ENCODE results near the gene FEZF1.
A peak's percentile ranks its signal among the peaks of the same experiment; 100 is the strongest.

FEZF1 gene
- long read RNA-seq, donor 1 = 0 reads
- long read RNA-seq, donor 2 = 0 reads
- long read RNA-seq, donor 3 = 0 reads
- long read RNA-seq, donor 4 = 0 reads
- long read RNA-seq, donor 5 = 0 reads
- long read RNA-seq, donor 6 = 0 reads
- long read RNA-seq, donor 7 = 0 reads
- long read RNA-seq, donor 8 = 0 reads

- no peak for DNase-seq
Measured at GRCh38 chr7:122304319-122304975, at the start of gene FEZF1. Gene FEZF1, minus strand, starts transcription at chr7:122304750. Its CDS starts 313 bp downstream, at chr7:122304437.

DNA sequence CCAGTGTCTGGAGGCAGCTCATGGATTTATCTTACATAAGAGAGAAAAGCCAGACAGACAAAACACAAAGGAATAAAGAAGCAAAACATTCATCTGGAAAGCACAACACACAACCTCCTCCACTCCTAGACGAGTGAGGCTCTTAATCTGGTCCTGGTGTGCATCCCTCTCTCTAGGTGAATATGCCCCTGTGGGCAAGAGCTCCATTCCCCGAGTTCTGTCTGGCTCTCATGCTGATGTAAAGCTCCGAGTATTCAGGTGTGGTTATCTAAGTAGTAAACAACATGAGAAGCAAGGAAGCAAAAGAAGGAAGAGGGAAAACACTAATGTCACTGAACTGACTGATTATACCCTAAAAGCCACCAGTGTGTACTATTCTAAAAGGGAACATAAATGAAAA lies 47.9 kb upstream of the FEZF1 start:
- no peak for DNase-seq

GRCh38 chr7:122350701-122351100 lies 46.2 kb upstream of the FEZF1 start:
- DNase-seq = no peak

- DNase-seq = no peak
Measured at GRCh38 chr7:122344303-122344620, 39.7 kb upstream of the FEZF1 start.

DNA sequence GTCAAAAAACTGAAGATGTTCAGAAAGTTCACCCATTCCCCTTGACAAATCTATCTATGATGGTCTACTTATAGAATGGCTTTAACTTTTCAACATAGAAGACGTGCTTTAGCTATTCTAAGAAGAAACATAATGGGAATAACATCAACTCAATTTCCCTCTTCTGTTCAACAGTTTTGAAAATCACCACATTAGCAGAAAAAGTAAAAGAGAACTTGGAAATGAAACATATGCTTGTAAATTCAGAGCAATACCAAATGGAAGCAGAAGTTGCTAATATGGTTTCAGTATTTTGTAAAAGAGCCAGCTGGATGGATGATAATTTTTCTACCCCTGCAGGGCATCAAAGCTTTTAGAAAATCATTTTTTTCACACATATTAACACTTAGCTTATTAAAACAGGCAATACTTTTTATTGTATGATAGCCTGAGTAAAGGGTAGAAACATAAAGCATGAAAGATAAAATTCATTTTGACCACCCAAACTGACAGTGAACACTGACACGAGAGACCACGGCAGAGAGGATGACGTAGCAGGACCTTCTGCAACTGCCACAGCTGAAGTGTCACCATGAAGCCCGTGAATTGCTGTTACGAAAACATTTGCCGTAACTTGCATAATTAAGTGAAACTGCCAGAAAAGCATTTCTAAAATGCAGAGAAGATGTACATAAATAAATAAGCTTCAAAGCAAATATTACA lies 39.2 kb upstream of the FEZF1 start:
- no peak for DNase-seq

GRCh38 chr7:122340427-122340826 lies 35.9 kb upstream of the FEZF1 start:
- DNase-seq = no peak

- no peak for DNase-seq
Measured at GRCh38 chr7:122339145-122339904, 34.8 kb upstream of the FEZF1 start.

DNA sequence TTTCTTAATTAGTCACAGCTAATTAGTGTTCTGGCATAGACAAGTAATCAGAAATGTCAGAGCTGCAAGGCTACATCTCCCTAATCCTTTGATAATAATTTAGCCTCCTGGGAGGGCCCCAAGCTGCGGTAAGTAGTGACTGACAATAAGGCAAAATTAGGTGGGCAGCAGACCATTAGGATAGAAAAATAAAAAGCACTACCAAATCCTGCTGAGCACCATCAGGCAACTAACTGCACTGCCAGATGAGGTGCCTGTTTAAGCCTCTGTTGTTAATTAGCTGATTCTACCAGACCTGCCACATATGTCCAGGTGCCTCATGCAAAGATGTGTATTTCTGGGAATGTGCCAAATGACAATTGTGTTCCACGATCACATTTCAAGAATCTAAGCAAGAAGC lies 32.5 kb upstream of the FEZF1 start:
- DNase-seq = no peak

GRCh38 chr7:122329145-122329802 lies 24.7 kb upstream of the FEZF1 start:
- no peak for DNase-seq

DNA sequence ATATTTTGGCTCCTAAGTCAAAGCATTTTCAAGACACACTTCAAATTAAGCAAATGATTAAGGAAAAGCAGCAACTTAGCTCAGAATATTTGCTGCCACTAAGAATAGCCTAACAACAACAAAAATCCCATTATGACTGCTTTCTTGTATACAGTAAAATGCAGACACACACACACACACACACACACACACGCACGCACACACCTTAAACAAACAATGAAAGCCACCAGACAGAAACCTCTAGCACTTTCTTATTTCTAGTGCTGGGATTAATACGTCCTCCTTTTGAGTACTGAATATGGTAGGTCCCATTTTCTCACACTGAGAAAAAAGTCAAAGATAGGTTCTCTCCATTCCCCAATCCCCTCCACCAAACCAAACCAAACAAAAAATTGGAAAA lies 23.4 kb upstream of the FEZF1 start:
- no peak for DNase-seq

DNA sequence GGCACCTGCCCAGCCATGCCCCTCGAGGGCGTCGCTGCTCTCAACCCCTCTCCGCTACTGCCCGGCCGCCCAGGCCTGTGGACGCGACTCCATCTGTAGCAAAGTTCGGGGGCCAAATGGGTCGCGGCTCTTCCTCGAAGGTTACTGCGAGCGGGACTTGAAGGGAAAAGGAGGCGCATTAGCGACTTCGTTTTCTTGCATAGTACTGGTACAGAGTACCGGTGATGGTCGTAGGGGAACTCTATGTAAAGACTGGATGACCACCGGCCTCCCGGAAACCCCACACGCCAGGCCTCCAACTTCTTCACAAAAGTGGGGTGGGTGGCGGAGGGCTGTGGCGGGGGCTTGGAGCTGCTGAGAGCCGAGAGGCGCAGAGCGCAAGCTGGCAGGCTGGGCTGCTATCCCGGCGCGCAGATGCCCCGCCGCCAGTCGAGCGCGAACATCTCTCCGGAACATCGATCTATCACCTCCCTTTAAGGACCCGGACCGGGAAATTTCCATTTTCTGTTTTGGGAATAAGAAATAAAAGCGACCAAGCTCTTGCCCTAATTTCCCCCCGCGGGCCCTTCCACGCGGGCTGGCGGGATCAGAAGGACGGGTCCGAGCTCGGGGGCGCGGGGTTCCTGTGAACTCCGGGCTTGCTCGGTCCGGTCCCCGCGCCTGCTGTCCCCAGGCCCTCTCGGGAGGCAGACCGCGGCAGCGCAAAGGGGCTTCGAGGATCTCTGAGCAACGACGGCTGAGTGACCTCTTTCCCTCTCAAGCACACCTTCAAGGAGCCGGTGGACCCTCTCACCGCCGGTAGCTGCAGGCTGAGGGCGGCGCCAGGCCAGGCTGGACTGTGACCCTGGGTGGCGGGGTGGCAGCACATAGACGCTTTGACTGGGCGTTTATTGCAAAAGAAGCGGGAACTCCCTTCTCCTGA lies 12.2 kb upstream of the FEZF1 start:
- peak; percentile 72 for DNase-seq

GRCh38 chr7:122315507-122316466 lies 11.2 kb upstream of the FEZF1 start:
- DNase-seq = peak; percentile 26

DNA sequence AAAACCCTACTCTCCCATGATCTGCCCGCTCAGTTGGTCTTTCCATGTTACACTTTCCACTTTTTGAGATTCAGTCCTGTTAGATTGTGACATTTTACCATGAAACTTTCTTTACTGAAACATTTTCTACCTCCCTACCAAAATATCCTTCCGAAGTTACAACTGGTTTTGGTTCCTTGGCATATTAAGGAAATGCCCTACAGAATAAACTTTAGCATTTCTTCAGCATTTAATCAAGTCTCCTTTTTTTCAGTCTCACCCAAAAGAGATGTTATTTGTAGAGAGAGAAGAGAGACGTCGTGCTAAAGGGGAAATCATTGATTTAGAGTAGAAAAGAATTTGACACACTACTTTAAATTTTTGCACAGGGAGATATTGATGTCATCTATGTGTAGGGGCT lies 9.7 kb upstream of the FEZF1 start:
- no peak for DNase-seq

- DNase-seq = no peak
Measured at GRCh38 chr7:122312789-122313188, 8.2 kb upstream of the FEZF1 start.

DNA sequence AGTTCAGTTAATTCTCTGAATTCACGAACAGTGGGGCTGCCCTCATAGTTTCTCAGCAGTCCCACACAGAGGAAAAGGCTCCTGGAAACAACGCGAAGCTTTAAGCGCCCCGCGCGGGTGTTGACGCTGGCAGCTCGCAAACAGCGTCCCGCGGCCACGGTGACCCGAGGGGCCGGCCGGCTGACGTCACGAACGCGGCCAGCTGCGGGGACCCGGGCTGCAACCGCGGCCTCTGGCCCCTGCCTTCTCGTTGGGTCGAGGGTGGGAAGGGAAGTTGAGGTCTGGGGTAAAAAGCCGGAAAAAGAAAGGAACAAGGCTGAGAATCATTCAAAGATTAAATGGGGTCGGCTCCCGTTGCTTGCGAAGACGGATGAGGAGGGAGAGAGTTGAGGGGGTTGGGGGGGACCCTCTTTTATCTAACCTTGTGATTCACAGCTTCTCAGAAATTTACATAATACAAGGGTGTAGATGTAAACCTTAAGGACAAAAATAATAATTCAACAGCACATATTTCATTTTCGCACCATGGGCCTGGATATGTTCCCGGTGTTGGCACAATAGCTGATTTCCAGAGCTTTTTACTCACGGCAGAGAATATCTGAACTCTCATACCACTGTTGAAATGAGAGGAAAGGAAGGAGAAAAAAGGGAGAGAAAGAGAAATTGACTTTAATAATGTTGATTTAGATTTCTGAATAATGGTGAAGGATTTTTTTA lies 7.3 kb upstream of the FEZF1 start:
- DNase-seq = peak; percentile 68

DNA sequence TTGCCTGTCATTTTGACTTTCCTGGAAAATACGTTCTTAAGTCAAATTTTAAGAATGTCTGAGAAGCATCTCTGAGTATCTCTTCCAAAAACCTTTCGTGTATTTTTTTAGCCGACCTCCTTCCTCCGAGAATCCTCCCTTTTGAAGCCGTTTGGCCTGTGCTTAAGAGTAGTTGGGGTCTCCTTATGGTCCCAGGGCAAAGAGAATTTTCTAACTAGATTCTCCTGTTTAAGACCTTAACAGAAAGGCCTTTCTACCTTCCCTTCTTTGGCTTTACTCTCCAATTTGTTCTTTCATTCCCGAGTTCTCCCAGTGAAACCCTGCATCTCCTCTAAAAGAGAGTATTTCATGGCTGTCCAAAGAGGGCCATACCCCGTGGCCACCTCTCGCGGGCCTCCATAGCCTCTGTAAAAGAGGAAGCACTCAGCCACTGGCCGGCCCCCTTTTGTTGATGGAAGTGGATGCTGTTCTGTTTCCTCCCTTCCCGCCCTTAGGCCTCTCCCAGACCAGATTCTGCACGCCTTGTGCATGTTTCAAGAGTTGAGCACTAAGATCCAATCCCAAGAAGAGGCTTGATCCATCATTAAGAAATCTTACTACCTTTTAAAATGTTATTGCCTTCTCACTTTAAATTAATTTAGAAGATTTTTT lies 6.6 kb upstream of the FEZF1 start:
- peak; percentile 58 for DNase-seq

- DNase-seq = peak; percentile 83
Measured at GRCh38 chr7:122310119-122311021, 5.8 kb upstream of the FEZF1 start.

DNA sequence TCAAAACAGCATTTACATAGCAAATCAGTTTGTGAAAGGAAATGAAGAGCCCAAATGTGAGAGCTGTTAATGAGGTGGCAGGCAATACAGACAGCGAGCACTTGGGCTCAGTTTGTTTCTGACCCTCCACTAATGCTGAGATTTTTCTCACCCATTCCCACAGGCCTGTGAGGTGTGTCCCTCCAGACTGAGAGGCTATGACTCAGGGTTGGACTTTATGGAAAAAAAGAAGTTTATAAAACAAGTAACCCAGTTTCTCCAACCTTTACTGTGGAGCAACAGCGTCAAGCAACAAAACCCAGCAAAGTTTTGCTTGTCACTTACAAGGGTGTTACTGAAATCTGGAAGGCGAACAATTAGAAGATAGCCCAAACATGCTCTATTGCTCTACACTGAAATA lies 4.9 kb upstream of the FEZF1 start:
- peak; percentile 44 for DNase-seq
